Adipose tissue (tissue), 3 donors: ENCODE results near the gene MAGEC3. TPM values are rescaled to one million over a fixed set of nuclear protein-coding genes. Genes with fewer than 3 reads are reported as not detected.

Experiments used
- H3K27ac ChIP-seq: one replicate; pipeline ENCODE4 v1.5.1; 2013; ENCODE audit warnings: low read depth, low read length
- WGBS, 3 donors: extraction: QIAGEN DNeasy Blood & Tissue Kit; methylation state at CpG; one replicate each; pipeline ENCODE4 v1.1.7; 2013; 5-methylcytosine and 5-hydroxymethylcytosine counted together
- polyA plus RNA-seq, 3 donors: library from polyadenylated mRNA; stranded (reverse); fragments of 200-250 nt; gene quantifications; one replicate each; pipeline ENCODE4 v1.2.3, GENCODE V29; 2013
- donor health status: healthy with polysubstance abuse.
- donor health status: Bipolar disorder and iron deficiency.
- donor health status: healthy.

Gene MAGEC3
- polyA plus RNA-seq, 3 donors: not detected

- H3K27ac ChIP-seq: no peak overlapping the region
- WGBS, 3 donors: 19 to 87% (median 86%) methylated on average over 2 of the region's 2 CpGs
Observed at GRCh38 chrX:141935645-141936044, 97.5 kb downstream of the MAGEC3 start.

- no peak overlapping the region for H3K27ac ChIP-seq
- 68 to 84% (median 80%) methylated on average over 1 of the region's 1 CpG for whole genome bisulfite sequencing, 3 donors
Observed at GRCh38 chrX:141936080-141936479, 98.0 kb downstream of the MAGEC3 start.

GRCh38 chrX:141941234-141941633 lies 103.1 kb downstream of the MAGEC3 start:
- 80 to 87% (median 84%) methylated on average over 2 of the region's 2 CpGs for WGBS, 3 donors

GRCh38 chrX:141945426-141945825 lies 107.3 kb downstream of the MAGEC3 start:
- 66 to 84% (median 75%) methylated on average over 7 of the region's 7 CpGs for WGBS, 3 donors
- no peak overlapping the region for H3K27ac ChIP-seq

More at GRCh38 chrX:141941234-141941633, 103.1 kb downstream of the MAGEC3 start:
- H3K27ac ChIP-seq: no peak overlapping the region

GRCh38 chrX:141947350-141947749 lies 109.2 kb downstream of the MAGEC3 start:
- H3K27ac ChIP-seq: no peak overlapping the region
- 76 to 87% (median 85%) methylated on average over 2 to 3 of the region's 3 CpGs for WGBS, 3 donors

Other genes starting within 250 kb of the MAGEC3 start
- not detected for gene SPANXA2, start 248.6 kb upstream of the MAGEC3 start, polyA plus RNA-seq
- gene SPANXD, start 139.6 kb upstream of the MAGEC3 start, polyA plus RNA-seq: not detected
- gene MAGEC1, start 65.6 kb downstream of the MAGEC3 start, polyA plus RNA-seq: not detected